NCI-H2029 treated with DMSO at 0.1 percent for 48 hours (cell line): ENCODE measurements around the gene PSME3IP1.
"Not testable (repeated sequence)": the region's sequence is repeated elsewhere in the genome, so short reads cannot be mapped to it uniquely, and the experiment has no call there.

Experiments used
- DNase-seq: peaks from one replicate; lab custom pipeline; 2025; lab: John Stamatoyannopoulos, UW

The PSME3IP1 gene

GRCh38 chr16:57196753-57197152 lies 10.9 kb upstream of the PSME3IP1 start:
- DNase-seq, result no peak

- DNase-seq, result no peak
Observed at GRCh38 chr16:57196286-57196685, 10.4 kb upstream of the PSME3IP1 start.

- DNase-seq, result no peak
Observed at GRCh38 chr16:57194512-57194911, 8.7 kb upstream of the PSME3IP1 start.

- DNase-seq, result no peak
Observed at GRCh38 chr16:57192720-57193486, 7.1 kb upstream of the PSME3IP1 start.

- DNase-seq, result no peak
Observed at GRCh38 chr16:57192146-57192545, 6.3 kb upstream of the PSME3IP1 start.

- no peak for DNase-seq
Observed at GRCh38 chr16:57191056-57191571, 5.3 kb upstream of the PSME3IP1 start.

GRCh38 chr16:57190136-57190535 lies 4.3 kb upstream of the PSME3IP1 start:
- no peak for DNase-seq

GRCh38 chr16:57189527-57189926 lies 3.7 kb upstream of the PSME3IP1 start:
- DNase-seq, result not testable (repeated sequence)

GRCh38 chr16:57188711-57189002 lies 2.8 kb upstream of the PSME3IP1 start:
- DNase-seq, result no peak

GRCh38 chr16:57187902-57188710 lies 2.3 kb upstream of the PSME3IP1 start:
- DNase-seq, result not testable (repeated sequence)

- no peak for DNase-seq
Observed at GRCh38 chr16:57186872-57187854, 1.3 kb upstream of the PSME3IP1 start.

GRCh38 chr16:57185446-57185944 lies 344 bp downstream of the PSME3IP1 start:
- no peak for DNase-seq

GRCh38 chr16:57184887-57185445 lies 873 bp downstream of the PSME3IP1 start:
- DNase-seq, result no peak

- no peak for DNase-seq
Observed at GRCh38 chr16:57184113-57184512, 1.7 kb downstream of the PSME3IP1 start.

GRCh38 chr16:57179215-57179828 lies 6.5 kb downstream of the PSME3IP1 start:
- no peak for DNase-seq

GRCh38 chr16:57178793-57179212 lies 7.0 kb downstream of the PSME3IP1 start:
- no peak for DNase-seq

- no peak for DNase-seq
Observed at GRCh38 chr16:57178196-57178595, 7.6 kb downstream of the PSME3IP1 start.

GRCh38 chr16:57175896-57176295 lies 9.9 kb downstream of the PSME3IP1 start:
- no peak for DNase-seq

GRCh38 chr16:57172721-57173290 lies 13.0 kb downstream of the PSME3IP1 start:
- DNase-seq, result no peak

GRCh38 chr16:57169327-57169726 lies 16.5 kb downstream of the PSME3IP1 start:
- no peak for DNase-seq

- DNase-seq, result no peak
Observed at GRCh38 chr16:57167953-57168352, 17.9 kb downstream of the PSME3IP1 start.
